AG04450 (cell line): Measurements from ENCODE around the gene ECE1. TPM values are rescaled to one million over a fixed set of nuclear protein-coding genes. Genes with fewer than 3 reads are reported as not detected.
A peak's percentile ranks its signal among the peaks of the same experiment; 100 is the strongest.

Experiments used
- CTCF ChIA-PET: fragments of 300-600, 350-600 bp; formaldehyde crosslinking; extraction: SDS; loops from one replicate; lab custom pipeline; 2022; ENCODE audit warnings: antibody characterized with exemption, inconsistent platforms; lab: Charles Lee
- POLR2A ChIA-PET: fragments of 350-600 bp; formaldehyde crosslinking; extraction: SDS; loops from one replicate; lab custom pipeline; 2021; ENCODE audit warnings: antibody characterized with exemption, inconsistent platforms; lab: Yijun Ruan, JAX
- DNase-seq: peaks from one replicate; pipeline ENCODE4 v3.0.0-alpha.2; 2011; ENCODE audit warnings: low read depth, low spot score
- H3K27ac ChIP-seq: one replicate; pipeline ENCODE4 v1.5.1; 2012; ENCODE audit warnings: low read depth, low read length, control low read depth
- H3K27me3 ChIP-seq: one replicate; pipeline ENCODE4 v1.6.0; 2012; ENCODE audit warnings: low read length; ENCODE audit not compliant: control insufficient read depth, insufficient read depth
- H3K4me3 ChIP-seq: 2 replicates; pipeline ENCODE4 v1.5.1; 2011; ENCODE audit warnings: mild to moderate bottlenecking, low read depth, low read length, control low read depth
- H3K9me3 ChIP-seq: 2 replicates; pipeline ENCODE4 v1.5.1; 2012; ENCODE audit warnings: low read length; ENCODE audit not compliant: control insufficient read depth, insufficient read depth
- CTCF ChIP-seq: IDR thresholded peaks from 2 replicates; pipeline ENCODE4 v1.5.1; 2011; ENCODE audit warnings: low read depth, low read length, control low read depth, inconsistent platforms
- polyA plus RNA-seq: library from polyadenylated mRNA; depleted of rRNA; stranded (reverse); fragments of >200 nt; gene quantifications from 2 replicates; pipeline ENCODE4 v1.2.3, GENCODE V29; 2011

The ECE1 gene
- polyA plus RNA-seq, 1 experiment = 161 TPM

GRCh38 chr1:21254335-21254951 lies 35.8 kb downstream of the ECE1 start:
- DNase-seq = no peak
- no peaks in the 10 kb centered on the region for H3K27me3 ChIP-seq
- H3K27ac ChIP-seq = peak overlapping the region; percentile 31
- H3K9me3 ChIP-seq = no peaks in the 10 kb centered on the region
- ChIA-PET POLR2A (interaction anchor here (1.2 to 1.4 kb wide), 3 partner anchors 16 to 114 kb away, joined by 3 to 5 read pairs (median 3); no protein-coding TSS in a partner anchor), CTCF (interaction anchor here (0.5 to 12.7 kb wide), 29 partner anchors 10 to 1857 kb away, joined by 3 to 283 read pairs (median 5); no protein-coding TSS in a partner anchor)
- no peak overlapping the region for H3K4me3 ChIP-seq
- no peak for TF ChIP-seq CTCF

GRCh38 chr1:21251773-21252471 lies 38.3 kb downstream of the ECE1 start:
- DNase-seq = peak; percentile 74
- Histone ChIP-seq H3K9me3 (no peaks in the 10 kb centered on the region), H3K4me3 (no peak overlapping the region), H3K27me3 (no peaks in the 10 kb centered on the region), H3K27ac (peak overlapping the region; percentile 70)
- ChIA-PET CTCF (interaction anchor here (0.6 to 12.7 kb wide), 7 partner anchors 9 to 711 kb away, joined by 3 to 283 read pairs (median 4); no protein-coding TSS in a partner anchor), POLR2A (no interaction called here)
- no peak for TF ChIP-seq CTCF

- no peak for DNase-seq
- ChIA-PET POLR2A (no interaction called here), CTCF (interaction anchor here (0.6 to 12.7 kb wide), 6 partner anchors 16 to 120 kb away, joined by 3 to 283 read pairs (median 4); no protein-coding TSS in a partner anchor)
- Histone ChIP-seq H3K27ac (no peak overlapping the region), H3K9me3 (no peaks in the 10 kb centered on the region), H3K4me3 (no peak overlapping the region), H3K27me3 (no peaks in the 10 kb centered on the region)
- no peak for TF ChIP-seq CTCF
Measured at GRCh38 chr1:21249940-21250493, 40.2 kb downstream of the ECE1 start.

- H3K27me3 ChIP-seq = no peaks in the 10 kb centered on the region
- no peak overlapping the region for H3K27ac ChIP-seq
- DNase-seq = no peak
Measured at GRCh38 chr1:21247892-21248715, 42.2 kb downstream of the ECE1 start.

More at GRCh38 chr1:21247892-21248715, 42.2 kb downstream of the ECE1 start:
- no peaks in the 10 kb centered on the region for H3K9me3 ChIP-seq
- no peak for TF ChIP-seq CTCF
- H3K4me3 ChIP-seq = no peak overlapping the region
- CTCF ChIA-PET = interaction anchor here (0.6 to 1.8 kb wide), 8 partner anchors 17 to 290 kb away, joined by 3 to 12 read pairs (median 4); no protein-coding TSS in a partner anchor
- POLR2A ChIA-PET = interaction anchor here (0.6 kb wide), 1 partner anchor 97 kb away, joined by 3 read pairs; no protein-coding TSS in a partner anchor
